Activated T-cell treated with anti-CD3 and anti-CD28 coated beads, Interleukin-2, amount 50 U/mL, for 72 hours (primary cell): ENCODE data around the gene FANCB. TPM values are rescaled to one million over a fixed set of nuclear protein-coding genes. Genes with fewer than 3 reads are reported as not detected.
A peak's percentile ranks its signal among the peaks of the same experiment; 100 is the strongest.

Experiments used
- ATAC-seq, 2 donors: fragments of 150-1000 bp; cut with Tn5 transposase; replicated peaks in 1 of 2; 2 replicates each; pipeline ENCODE4 v1.10.0; 2021; ENCODE audit warnings: moderate library complexity in 2 of 2, mild to moderate bottlenecking in 1 of 2
- DNase-seq, 2 donors: peaks; one replicate each; pipeline ENCODE4 v3.0.0; 2021 to 2022; ENCODE audit warnings: mixed read lengths in 1 of 2
- H3K27ac Mint-ChIP-seq: one replicate; pipeline ENCODE4 v1.8.0; 2022; ENCODE audit warnings: mild to moderate bottlenecking, moderate library complexity, mixed read lengths
- H3K27me3 Mint-ChIP-seq: one replicate; pipeline ENCODE4 v1.8.0; 2022; ENCODE audit warnings: low read depth, mixed read lengths
- H3K36me3 Mint-ChIP-seq, 2 donors: one replicate each; pipeline ENCODE4 v1.8.0; 2022; ENCODE audit warnings: mixed read lengths in 2 of 2, mild to moderate bottlenecking in 1 of 2; ENCODE audit not compliant: insufficient read depth in 2 of 2
- H3K4me1 Mint-ChIP-seq: one replicate; pipeline ENCODE4 v1.8.0; 2022; ENCODE audit warnings: low read depth, mixed read lengths
- H3K4me3 Mint-ChIP-seq, 2 donors: one replicate each; pipeline ENCODE4 v1.8.0; 2022; ENCODE audit warnings: mild to moderate bottlenecking in 2 of 2, mixed read lengths in 2 of 2, moderate library complexity in 2 of 2
- H3K9me3 Mint-ChIP-seq, 2 donors: one replicate each; pipeline ENCODE4 v1.8.0; 2022; ENCODE audit warnings: mixed read lengths in 2 of 2
- total RNA-seq, 2 donors: library from RNA; stranded (reverse); gene quantifications; one replicate each; pipeline ENCODE4 v1.2.3, GENCODE V29; 2022

FANCB gene
- total RNA-seq, 2 donors from 2014 or later: 15.9 to 16.0 TPM

DNA sequence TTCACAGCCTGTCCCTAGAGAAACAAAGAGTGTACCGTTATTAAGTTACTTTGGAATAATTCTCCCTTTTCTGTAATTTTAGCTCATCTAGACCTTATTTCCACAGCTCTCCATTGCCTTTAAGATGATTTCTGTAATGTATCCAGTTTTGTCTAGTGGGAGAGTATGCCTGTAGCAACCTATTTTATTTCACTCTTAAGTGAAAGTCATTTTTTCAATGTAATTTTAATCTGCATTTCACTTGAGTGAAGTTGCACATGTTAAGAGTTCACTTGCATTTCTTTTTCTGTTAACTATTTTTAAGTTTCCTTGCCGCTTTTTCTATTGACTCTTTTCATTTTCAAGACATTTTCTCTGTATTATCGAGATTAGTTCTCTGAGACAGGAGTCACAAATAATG, 46.5 kb downstream of the FANCB start:
- no peak for DNase-seq
- Mint-ChIP-seq H3K4me1 (no peaks in the 10 kb centered on the region), H3K36me3 (peaks cover 5 to 10% of the 10 kb centered on the region in 2 donors), H3K9me3 (peaks cover 3% of the 10 kb centered on the region in 2 donors), H3K27ac (no peak overlapping the region), H3K4me3 (no peak overlapping the region), H3K27me3 (peaks cover 11% of the 10 kb centered on the region)
- ATAC-seq: no peak

- peaks cover 5 to 10% of the 10 kb centered on the region in 2 donors for H3K36me3 Mint-ChIP-seq
- peaks cover 3% of the 10 kb centered on the region in 2 donors for H3K9me3 Mint-ChIP-seq
- no peaks in the 10 kb centered on the region for H3K4me1 Mint-ChIP-seq
- H3K4me3 Mint-ChIP-seq: no peak overlapping the region
- no peak overlapping the region for H3K27ac Mint-ChIP-seq
- ATAC-seq (no peak), DNase-seq (no peak)
- H3K27me3 Mint-ChIP-seq: peaks cover 11% of the 10 kb centered on the region
Measured at GRCh38 chrX:14825851-14826250, 47.0 kb downstream of the FANCB start.

DNA sequence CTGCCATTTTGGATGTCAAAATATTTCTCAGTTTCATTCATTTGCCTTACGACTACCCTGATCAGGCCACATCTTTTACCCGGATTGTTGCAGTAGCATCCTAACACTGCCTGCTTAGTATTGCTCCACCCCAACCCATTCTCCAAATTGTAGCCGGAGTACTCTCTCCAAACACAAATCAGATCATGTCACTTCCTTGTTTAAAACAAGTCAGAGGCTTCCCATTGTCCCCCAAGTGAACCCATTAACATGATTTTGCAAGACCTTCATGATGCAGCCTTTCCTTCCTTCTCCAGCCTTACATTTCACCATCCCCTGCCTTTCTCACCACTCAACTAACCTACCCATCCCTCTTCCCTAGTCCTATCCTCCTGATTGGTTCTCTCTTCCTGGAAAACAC, 53.1 kb downstream of the FANCB start:
- Mint-ChIP-seq H3K9me3 (peaks cover 6 to 8% of the 10 kb centered on the region in 2 donors), H3K4me1 (no peaks in the 10 kb centered on the region)
- no peak for ATAC-seq

GRCh38 chrX:14817571-14817970, 55.3 kb downstream of the FANCB start:
- H3K4me3 Mint-ChIP-seq: no peak overlapping the region
- H3K9me3 Mint-ChIP-seq: peaks cover 6 to 8% of the 10 kb centered on the region in 2 donors
- DNase-seq (no peak), ATAC-seq (no peak)
- H3K27ac Mint-ChIP-seq: no peak overlapping the region
- peaks cover 0 to 2% of the 10 kb centered on the region in 2 donors for H3K36me3 Mint-ChIP-seq
- no peaks in the 10 kb centered on the region for H3K4me1 Mint-ChIP-seq
- peaks cover 8% of the 10 kb centered on the region for H3K27me3 Mint-ChIP-seq

More for the DNA sequence above, 53.1 kb downstream of the FANCB start:
- Mint-ChIP-seq H3K27me3 (peaks cover 8% of the 10 kb centered on the region), H3K4me3 (no peak overlapping the region), H3K27ac (no peak overlapping the region), H3K36me3 (peaks cover 0 to 2% of the 10 kb centered on the region in 2 donors)
- no peak for DNase-seq

DNA sequence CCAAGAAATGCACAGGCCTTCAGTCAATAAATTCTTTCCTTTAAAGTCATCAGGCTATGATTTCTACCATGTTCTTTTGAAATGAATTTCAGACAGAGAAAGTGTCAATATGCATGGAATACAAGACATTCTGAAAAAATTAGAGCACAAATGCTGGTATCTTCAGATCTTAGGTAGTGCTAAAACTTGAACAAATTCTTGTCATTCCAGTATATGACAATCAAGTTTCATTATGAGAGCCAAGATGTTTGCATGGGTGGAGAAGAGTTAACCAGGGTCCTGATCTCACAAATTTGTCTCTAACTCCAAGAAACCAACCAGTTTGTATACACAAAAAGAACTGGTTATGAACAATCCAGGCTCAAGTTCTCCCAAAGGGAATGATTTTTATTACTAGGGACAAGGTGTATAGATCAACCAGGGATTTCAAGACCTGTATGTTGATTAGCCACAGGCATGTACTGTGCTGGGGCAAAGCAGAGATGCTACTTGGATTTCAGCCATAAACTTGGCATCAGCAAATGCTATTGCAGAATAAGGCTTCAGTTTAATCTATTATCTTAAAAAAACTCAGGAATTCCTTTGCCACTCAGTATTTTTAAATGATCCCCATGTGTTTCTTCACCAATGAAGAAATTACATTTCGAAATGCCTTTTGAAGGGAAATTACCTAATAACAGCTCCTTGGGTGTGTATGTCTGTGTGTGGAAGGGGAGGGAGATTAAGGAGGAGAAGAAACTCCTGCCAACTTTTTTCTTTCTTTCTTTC, 69.7 kb downstream of the FANCB start:
- peaks cover 15% of the 10 kb centered on the region for H3K27me3 Mint-ChIP-seq
- ATAC-seq: peak; percentile 52 to 68
- H3K4me3 Mint-ChIP-seq: peak overlapping the region in 1 of 2 donors; percentile 52
- H3K27ac Mint-ChIP-seq: peak overlapping the region; percentile 52
- no peak for DNase-seq
- peaks cover 14% of the 10 kb centered on the region for H3K4me1 Mint-ChIP-seq
- H3K9me3 Mint-ChIP-seq: peaks cover 5 to 15% of the 10 kb centered on the region in 2 donors
- H3K36me3 Mint-ChIP-seq: peaks cover 10 to 15% of the 10 kb centered on the region in 2 donors

DNA sequence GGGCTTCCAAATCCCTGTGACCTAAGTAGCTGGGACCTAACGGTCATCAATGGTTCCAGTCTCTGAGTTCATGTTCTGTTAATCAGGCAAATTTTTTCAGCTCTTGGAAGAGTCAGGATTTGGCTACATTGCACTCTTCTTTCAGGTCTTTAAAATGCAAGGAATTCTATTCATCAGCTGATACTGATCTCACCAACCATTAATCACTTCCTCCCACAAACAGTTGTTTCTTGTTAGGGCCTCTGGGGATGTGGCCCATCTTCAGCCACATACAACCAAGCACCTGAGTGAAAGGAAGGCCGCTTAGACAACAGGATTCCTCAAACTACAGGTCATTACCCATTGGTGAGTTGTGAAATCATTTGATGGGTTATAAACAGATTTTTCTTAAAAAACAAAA, 71.7 kb downstream of the FANCB start:
- Mint-ChIP-seq H3K27me3 (peaks cover 14% of the 10 kb centered on the region), H3K9me3 (peaks cover 5 to 15% of the 10 kb centered on the region in 2 donors), H3K4me3 (no peak overlapping the region), H3K4me1 (peaks cover 14% of the 10 kb centered on the region), H3K36me3 (peaks cover 7 to 15% of the 10 kb centered on the region in 2 donors), H3K27ac (no peak overlapping the region)
- DNase-seq (no peak), ATAC-seq (no peak)

DNA sequence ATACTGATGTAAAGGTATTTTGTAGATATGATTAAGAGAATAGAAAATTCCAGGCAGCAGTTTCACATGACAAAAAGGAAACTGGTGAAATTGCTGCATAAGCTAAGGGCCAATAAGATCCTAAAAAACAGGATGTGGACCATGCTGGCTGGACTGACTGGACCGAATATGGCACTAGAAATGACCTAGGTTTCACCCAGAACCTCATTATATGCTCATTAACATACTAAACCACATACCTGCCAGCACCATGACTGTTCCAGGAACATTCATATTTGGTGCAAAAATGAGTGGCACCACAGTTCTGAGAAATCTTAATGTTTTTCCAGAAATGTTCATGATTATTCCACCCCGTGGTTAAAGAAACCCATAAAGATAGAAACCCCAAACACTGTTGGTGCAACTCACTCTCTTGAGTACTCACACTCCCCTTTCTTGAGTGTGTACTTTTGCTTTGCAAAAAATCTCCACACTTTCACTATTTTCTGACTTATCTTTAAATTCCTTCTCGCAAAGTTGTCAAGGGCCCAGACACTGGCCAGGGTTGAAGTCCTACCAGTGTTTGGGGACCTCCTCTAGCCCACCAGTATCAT, 74.0 kb downstream of the FANCB start:
- ATAC-seq: peak; percentile 86 to 87

More for the DNA sequence above, 74.0 kb downstream of the FANCB start:
- DNase-seq: peak; percentile 17 to 22
- peak overlapping the region; percentile 11 to 73 for H3K4me3 Mint-ChIP-seq
- peaks cover 19% of the 10 kb centered on the region for H3K4me1 Mint-ChIP-seq
- H3K9me3 Mint-ChIP-seq: peaks cover 8 to 15% of the 10 kb centered on the region in 2 donors
- peaks cover 8 to 11% of the 10 kb centered on the region in 2 donors for H3K36me3 Mint-ChIP-seq
- peaks cover 3% of the 10 kb centered on the region for H3K27me3 Mint-ChIP-seq
- H3K27ac Mint-ChIP-seq: peak overlapping the region; percentile 88

Other genes starting within 250 kb of the FANCB start
- 10 to 100 TPM; 17.2 to 22.6 TPM for gene MOSPD2, start 352 bp upstream of the FANCB start, total RNA-seq